ENCODE measurements around the gene COBL. TPM values are rescaled to one million over a fixed set of nuclear protein-coding genes. Genes with fewer than 3 reads are reported as not detected.

The COBL gene
- total RNA-seq, 4 donors from 2014 or later: 5.9 to 21.3 (median 7.8) TPM

DNA sequence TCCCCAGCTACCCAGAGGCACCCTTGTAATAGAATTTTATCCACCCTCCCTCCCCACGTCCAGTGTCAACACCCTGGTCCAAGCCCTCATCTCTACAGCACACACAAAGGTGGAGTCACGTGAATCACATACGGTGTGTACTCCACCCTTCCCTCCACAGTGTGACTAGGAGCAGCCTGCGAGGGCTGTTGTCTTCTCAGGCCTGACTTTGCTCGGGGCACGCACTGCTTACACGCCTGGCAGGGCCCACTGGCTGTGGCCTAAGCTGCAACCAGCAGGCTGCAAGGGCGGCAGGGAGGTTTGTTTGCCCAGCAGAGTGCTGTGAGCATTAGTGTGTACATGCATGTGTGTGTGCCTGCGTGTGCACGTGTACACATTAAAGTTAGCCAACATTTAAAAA, 93.7 kb downstream of the COBL start:
- WGBS, 2 donors: 80 to 83% methylated on average over 4 to 5 of the region's 10 CpGs
- DNase-seq: no peak
- intact Hi-C loops (cut with DNase I): no loop called here
- TF ChIP-seq, protein P1, sequence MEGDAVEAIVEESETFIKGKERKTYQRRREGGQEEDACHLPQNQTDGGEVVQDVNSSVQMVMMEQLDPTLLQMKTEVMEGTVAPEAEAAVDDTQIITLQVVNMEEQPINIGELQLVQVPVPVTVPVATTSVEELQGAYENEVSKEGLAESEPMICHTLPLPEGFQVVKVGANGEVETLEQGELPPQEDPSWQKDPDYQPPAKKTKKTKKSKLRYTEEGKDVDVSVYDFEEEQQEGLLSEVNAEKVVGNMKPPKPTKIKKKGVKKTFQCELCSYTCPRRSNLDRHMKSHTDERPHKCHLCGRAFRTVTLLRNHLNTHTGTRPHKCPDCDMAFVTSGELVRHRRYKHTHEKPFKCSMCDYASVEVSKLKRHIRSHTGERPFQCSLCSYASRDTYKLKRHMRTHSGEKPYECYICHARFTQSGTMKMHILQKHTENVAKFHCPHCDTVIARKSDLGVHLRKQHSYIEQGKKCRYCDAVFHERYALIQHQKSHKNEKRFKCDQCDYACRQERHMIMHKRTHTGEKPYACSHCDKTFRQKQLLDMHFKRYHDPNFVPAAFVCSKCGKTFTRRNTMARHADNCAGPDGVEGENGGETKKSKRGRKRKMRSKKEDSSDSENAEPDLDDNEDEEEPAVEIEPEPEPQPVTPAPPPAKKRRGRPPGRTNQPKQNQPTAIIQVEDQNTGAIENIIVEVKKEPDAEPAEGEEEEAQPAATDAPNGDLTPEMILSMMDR (IDR thresholded peaks at IDR 0.05): no peak
- no peak for TF ChIP-seq POLR2A (IDR thresholded peaks at IDR 0.05)
- no peaks in the 10 kb centered on the region for H3K27me3 ChIP-seq
- H3K9me3 ChIP-seq: no peaks in the 10 kb centered on the region
- H3K4me3 ChIP-seq: no peak overlapping the region
- H3K4me1 ChIP-seq: peaks cover 0 to 31% (median 13%) of the 10 kb centered on the region in 3 donors
- H3K27ac ChIP-seq: no peak overlapping the region
- peaks cover 0 to 7% (median 0%) of the 10 kb centered on the region in 3 donors for H3K36me3 ChIP-seq

DNA sequence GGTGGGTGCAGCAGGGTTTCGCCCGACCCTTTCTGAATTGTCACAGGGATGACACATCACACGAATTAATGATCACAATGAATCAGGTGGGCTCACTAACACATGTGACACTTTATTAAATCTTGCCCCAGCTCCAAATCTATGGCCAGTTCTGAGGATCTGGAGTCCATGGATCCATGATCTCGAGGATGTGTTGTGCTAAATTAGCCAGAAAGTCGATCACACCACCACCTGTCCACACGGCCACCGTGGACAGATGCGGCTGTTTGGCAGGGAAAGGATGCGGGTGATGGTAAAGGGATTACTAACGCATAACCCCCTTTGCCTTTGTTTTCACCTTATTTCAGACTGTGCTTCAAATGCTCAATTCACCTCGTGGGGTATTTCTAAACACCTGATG, 96.4 kb downstream of the COBL start:
- Histone ChIP-seq H3K4me1 (peaks cover 0 to 7% (median 0%) of the 10 kb centered on the region in 3 donors), H3K27me3 (no peaks in the 10 kb centered on the region), H3K36me3 (peaks cover 0 to 7% (median 0%) of the 10 kb centered on the region in 3 donors), H3K4me3 (no peak overlapping the region), H3K27ac (no peak overlapping the region), H3K9me3 (no peaks in the 10 kb centered on the region)
- DNase-seq: no peak
- TF ChIP-seq, protein P1 (IDR thresholded peaks at IDR 0.05): no peak
- no peak for TF ChIP-seq POLR2A (IDR thresholded peaks at IDR 0.05)
- WGBS, 2 donors: 77 to 83% methylated on average over 11 of the region's 11 CpGs
- intact Hi-C loops (cut with DNase I): no loop called here

DNA sequence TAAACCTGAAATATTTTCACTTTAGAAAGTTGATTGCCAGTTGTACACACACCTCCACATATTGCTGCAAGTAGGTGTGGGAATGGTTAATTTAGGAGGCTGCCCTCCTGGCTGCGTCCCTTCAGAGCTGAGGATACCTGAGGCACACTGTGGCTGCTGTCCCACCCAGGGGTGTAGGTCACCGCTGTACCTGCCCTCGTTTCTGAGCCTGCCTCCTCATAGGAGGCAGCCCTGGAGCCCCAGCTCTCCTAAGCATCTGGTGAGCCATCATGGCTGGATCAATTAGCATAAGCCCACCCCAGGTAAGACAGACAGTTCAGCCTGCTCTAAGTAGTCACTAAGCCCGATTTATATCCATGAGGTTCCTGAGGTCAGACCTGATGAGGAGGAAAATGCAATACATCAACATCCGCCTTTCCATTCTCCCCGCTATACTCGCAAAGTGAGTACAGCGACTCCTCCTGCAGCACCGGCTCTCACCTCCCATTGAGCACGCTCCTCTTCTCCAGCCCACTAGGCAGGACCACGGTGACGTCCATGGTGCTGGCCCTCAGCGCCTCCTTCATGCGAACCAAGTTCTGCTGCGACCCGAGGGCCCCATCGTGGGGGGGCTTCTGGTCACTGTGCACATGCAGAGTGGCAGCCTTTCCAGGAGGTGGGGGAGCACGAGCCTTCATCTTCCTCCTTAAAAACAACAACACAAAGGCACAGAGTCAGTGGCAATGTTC, 97.2 kb downstream of the COBL start:
- H3K4me3 ChIP-seq: no peak overlapping the region
- 76 to 88% methylated on average over 13 to 16 of the region's 18 CpGs for WGBS, 2 donors
- intact Hi-C loops (cut with DNase I): no loop called here
- no peak overlapping the region for H3K27ac ChIP-seq
- DNase-seq: no peak
- no peaks in the 10 kb centered on the region for H3K4me1 ChIP-seq
- TF ChIP-seq POLR2A (IDR thresholded peaks at IDR 0.05): no peak
- TF ChIP-seq, protein P1 (IDR thresholded peaks at IDR 0.05): no peak
- no peaks in the 10 kb centered on the region for H3K9me3 ChIP-seq
- H3K36me3 ChIP-seq: peaks cover 0 to 7% (median 0%) of the 10 kb centered on the region in 3 donors
- H3K27me3 ChIP-seq: no peaks in the 10 kb centered on the region

DNA sequence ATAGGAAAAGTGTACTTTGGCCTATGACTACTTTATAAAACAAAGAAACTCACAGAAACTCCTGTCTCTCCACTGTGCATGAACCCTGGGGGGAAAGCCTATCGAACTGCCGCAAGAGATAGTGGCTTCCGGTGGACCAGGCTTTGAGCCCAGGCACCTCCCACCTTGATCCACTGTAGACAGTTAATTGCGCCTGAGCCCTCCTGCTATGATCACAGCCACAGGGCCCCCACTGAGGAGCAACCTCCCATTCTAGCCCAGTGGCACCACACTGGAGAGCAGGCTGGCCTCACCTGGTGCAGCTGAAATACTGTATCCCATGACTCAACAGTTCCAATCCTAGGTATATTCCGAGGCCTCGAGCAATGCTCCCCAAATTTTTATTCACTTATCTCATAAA, 98.8 kb downstream of the COBL start:
- no peaks in the 10 kb centered on the region for H3K27me3 ChIP-seq
- no peaks in the 10 kb centered on the region for H3K4me1 ChIP-seq
- WGBS, 2 donors: 91 to 94% methylated on average over 6 of the region's 6 CpGs
- H3K4me3 ChIP-seq: no peak overlapping the region
- TF ChIP-seq, protein P1 (IDR thresholded peaks at IDR 0.05): no peak
- TF ChIP-seq POLR2A (IDR thresholded peaks at IDR 0.05): no peak
- H3K36me3 ChIP-seq: peaks cover 0 to 7% (median 0%) of the 10 kb centered on the region in 3 donors
- no peak for DNase-seq
- H3K27ac ChIP-seq: no peak overlapping the region
- no peaks in the 10 kb centered on the region for H3K9me3 ChIP-seq
- intact Hi-C loops (cut with DNase I): no loop called here

DNA sequence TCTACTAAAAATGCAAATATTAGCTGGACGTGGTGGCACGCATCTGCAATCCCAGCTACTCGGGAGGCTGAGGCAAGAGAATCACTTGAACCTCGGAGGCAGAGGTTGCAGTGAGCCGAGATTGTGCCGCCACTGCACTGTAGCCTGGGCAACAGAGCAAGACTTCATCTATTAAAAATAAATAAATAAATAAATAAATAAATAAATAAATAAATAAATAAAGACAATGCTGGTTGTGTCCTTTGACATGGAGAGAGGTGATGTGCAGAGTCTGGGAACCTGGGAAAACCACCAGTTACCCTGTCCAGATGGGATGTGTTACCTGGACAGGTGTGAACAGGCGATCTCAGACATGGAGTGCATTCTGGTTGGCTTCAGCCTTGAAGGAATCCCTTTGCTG, 102.5 kb downstream of the COBL start:
- no peaks in the 10 kb centered on the region for H3K9me3 ChIP-seq
- no peaks in the 10 kb centered on the region for H3K4me1 ChIP-seq
- TF ChIP-seq, protein P1 (IDR thresholded peaks at IDR 0.05): no peak
- TF ChIP-seq POLR2A (IDR thresholded peaks at IDR 0.05): no peak
- no peak for DNase-seq
- intact Hi-C loops (cut with DNase I): no loop called here
- peaks cover 0 to 1% (median 0%) of the 10 kb centered on the region in 3 donors for H3K36me3 ChIP-seq
- no peak overlapping the region for H3K4me3 ChIP-seq
- 93% methylated on average over 1 to 7 of the region's 7 CpGs for WGBS, 2 donors
- H3K27ac ChIP-seq: no peak overlapping the region
- H3K27me3 ChIP-seq: no peaks in the 10 kb centered on the region
